ENCODE measurements around the gene GAS6.
"Not testable (repeated sequence)": the region's sequence is repeated elsewhere in the genome, so short reads cannot be mapped to it uniquely, and the experiment has no call there.

GAS6 gene

DNA sequence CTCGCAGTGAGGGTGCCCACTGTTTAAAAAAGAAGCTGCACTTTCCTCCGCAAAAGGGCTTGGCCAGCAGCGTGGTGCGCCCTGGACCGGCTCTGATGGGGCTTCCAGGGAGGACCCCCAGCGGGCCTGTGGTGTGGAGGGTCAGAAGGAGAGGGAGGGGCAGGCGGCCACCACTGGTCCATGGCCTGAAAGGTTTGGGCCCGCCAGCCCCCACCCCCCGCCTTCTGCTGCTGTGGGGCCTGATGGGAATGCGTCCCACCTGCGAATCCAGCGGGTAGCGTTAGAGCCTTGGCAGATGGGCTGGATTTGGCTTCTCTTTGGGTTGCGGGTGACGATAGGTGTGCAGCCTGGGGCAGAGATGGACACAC, 70.2 kb downstream of the GAS6 start:
- DNase-seq: no peak

DNA sequence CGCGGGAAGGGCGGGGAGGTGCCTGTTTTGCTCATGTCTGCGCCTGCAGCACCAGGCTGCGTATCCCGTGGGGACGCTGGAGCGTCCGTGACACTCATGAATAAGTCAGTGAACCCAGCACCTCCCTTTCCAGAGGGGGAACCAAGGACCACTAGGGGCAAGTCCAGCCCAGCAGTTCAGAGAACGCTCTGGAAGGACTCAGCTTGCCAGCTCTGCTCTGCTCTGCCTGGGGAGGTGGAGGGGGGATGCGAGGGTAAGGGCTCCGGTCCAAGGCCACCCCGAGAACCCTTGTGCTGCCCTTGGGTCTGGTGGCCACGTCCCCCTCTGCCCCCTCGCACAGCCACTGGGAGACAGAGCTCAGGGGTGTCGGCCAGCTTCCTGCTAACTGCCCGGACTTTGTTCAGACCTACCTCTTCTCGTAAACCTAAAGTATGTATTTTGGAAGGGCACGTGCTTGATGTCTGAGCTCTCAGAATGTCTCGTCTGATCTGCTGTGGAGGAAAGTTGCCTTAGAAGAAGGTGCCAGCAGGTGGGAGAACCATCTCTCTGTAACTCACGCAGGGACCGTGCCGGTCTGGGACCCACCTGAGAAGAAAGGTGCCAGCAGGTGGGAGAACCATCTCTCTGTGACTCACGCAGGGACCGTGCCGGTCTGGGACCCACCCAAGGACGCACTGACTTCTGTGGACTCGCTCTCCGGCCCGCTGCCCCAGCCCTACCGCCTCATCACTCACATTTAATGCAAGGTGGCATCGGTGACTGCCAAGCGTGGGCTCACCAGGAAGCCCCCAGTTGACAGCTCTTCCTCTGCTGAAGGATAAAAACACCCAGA, 70.8 kb downstream of the GAS6 start:
- no peak for DNase-seq

DNA sequence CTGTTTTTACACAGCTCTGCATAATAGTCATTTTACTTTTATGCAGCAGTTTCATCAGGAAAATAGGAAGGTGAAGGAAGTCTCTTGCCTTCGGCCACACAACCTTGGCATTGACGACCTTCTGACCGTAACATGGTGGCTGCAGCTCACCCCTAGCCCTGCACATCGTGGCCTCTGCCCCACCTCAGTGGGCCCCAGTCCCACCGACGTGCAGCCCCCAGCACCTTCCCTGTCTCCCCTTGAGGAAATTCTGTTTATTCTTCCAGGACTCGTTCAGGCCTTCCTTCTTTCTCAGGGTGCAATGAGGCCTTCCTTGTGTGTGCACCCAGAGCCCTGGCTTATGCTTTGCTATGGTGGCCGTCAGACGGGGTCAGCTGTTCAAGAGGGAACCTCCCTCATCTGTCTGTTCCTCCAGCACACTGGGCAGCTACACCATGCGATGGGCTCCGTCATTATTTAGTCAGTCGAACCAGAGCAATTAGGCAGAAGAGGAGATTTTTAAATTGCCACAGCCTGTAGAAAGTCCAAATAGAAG, 71.6 kb downstream of the GAS6 start:
- no peak for DNase-seq

GRCh38 chr13:113791761-113792160, 72.1 kb downstream of the GAS6 start:
- DNase-seq: no peak

DNA sequence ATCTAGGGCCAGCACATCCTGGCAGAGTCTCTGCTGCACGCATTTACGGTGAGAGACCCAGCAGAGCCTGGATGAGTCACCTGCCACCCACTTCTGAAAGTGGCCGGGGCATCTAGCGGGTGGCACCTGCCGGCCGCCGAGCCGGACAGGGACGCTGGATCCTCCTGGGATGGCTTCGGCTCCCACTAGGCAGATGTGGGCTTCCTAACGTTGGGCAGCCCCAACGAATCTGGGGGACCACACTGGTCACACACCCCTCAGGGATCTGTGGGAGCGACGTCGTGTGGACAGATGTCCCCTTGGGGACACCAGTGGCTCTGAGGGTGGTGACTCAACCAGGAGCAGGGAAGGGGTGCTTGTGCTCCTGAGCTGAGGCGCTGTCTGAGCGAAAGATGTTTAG, 72.7 kb downstream of the GAS6 start:
- no peak for DNase-seq

GRCh38 chr13:113789931-113790330, 73.9 kb downstream of the GAS6 start:
- not testable (repeated sequence) for DNase-seq

DNA sequence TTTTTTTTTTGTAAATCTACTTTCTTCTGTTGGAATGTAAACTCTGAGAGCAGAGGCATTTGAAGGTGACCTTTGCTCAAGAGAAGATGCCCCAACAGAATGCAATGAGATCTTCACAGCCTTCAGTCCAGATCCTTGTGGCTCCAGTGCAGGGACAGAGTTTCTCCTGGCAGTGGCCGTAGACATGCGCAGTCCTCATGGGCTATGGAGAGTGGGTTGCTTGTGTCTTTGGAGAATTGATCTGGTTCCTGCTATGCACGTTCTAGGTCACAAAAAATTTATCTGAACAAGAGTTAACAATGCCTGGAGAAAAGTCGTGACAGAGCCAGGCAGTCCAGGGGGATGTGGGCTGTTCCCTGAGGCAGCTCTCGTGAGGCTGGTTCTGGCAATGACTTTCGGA, 74.7 kb downstream of the GAS6 start:
- DNase-seq: no peak

GRCh38 chr13:113788413-113789135, 75.3 kb downstream of the GAS6 start:
- DNase-seq: no peak

DNA sequence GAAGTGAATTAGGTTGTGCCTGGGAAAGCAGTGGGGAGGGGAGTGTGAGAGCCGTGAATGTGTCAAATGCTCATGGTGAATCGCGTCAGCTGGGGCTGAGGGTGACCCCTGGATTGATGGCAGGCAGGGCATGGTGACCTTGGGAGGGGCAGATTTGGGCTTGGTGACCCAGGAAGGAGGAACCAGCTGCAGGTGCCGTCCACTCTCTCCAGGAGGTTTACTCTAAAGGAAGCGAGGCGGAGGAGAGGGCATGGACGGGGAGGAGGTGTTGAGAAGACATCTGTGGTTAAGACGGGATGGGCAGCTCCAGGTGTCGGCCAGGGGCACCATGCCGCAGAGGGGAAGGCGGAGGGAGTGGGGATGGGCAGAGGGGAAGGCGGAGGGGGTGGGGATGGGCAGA, 76.2 kb downstream of the GAS6 start:
- no peak for DNase-seq

DNA sequence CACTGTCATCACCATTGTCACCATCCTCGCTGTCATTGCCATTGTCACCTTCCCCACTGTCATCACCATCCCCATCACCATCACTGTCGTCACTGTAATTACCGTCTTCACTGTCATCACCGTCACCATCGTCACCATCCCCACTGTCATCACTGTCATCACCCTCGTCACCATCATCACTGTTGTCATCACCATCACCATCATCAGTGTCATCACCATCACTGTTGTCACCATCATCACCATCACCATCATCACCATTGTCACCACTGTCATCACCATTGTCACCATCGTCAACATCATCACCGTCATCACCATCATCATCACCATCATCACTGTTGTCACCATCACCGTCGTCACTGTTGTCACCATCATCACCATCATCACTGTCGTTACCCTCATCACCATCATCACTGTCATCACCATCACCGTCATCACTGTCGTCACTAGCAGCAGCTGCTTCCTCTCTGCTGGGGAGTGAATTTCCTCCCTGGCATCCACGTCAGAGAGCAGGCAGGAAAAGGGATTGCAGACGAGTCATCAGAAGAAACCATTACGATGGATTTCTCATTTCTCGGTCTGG, 77.5 kb downstream of the GAS6 start:
- no peak for DNase-seq

DNA sequence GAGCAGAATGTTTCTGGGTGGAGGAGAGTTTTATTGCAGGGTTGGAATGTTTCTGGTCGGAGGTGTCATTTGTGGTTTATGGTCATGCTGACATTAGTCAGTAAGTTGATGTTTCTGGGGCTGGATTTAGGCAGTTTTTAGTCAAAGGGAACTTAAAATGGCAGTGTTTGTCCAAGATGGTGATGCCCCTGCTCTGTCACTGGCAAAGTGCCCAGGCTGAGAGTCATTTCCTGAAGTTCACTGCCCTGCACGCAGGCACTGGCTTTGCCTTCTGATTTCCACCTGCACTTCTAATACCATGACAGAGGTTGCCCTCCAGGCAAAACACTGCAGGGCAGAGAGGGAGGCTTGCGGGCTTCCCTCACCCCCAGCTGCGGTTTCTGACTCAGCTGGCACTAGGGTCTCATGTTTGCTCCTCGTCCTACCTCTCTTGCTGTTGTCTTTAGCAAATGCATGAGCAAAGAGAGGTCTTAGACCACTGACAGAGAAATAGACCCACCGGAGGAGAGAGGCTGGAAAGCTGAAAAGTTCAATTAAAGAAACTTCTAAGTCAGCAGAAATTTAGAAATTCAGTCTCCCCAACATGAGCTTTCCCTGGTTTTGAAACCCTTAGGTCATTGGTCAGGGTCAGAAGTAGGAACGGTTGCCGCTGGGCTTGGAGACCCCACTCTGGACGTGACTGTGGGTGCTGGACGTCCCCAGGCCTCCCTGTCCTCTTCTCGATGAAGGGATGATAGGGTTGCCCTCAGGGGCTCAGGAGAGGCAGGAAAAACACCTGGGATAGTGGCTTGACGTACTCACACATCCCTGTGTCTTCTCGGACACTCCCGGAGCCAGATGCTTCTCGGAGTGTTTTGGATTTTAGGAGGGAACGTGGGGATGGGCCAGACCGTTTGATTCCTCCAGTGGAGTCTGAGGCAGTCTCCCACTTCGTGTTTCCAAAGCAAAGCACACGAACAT, 78.5 kb downstream of the GAS6 start:
- no peak for DNase-seq

- no peak for DNase-seq
These were observed 79.2 kb downstream of the GAS6 start for GRCh38 chr13:113784645-113785024.

- DNase-seq: no peak
These were observed 79.8 kb downstream of the GAS6 start for GRCh38 chr13:113783966-113784644.

GRCh38 chr13:113783200-113783881, 80.5 kb downstream of the GAS6 start:
- DNase-seq: no peak

DNA sequence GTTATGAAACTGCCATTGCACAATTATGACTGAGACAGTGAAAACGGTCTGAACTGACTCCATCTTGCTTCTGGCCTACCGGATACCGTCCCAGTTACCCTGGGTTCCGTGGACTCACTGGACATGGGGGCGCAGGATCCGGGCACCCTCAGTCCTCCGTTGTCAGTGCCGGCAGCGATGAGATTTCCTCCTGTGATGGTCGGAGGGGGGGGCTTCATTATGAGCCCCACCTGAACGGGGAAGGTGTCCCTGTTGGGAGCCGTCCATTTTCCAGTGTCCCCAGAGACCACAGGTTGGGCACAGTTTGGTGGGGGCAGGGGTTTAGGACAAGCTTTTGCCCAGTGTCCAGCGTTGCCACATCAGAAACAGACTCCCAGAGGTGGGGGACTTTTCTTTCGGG, 81.4 kb downstream of the GAS6 start:
- no peak for DNase-seq

GRCh38 chr13:113781571-113781970, 82.3 kb downstream of the GAS6 start:
- DNase-seq: no peak

DNA sequence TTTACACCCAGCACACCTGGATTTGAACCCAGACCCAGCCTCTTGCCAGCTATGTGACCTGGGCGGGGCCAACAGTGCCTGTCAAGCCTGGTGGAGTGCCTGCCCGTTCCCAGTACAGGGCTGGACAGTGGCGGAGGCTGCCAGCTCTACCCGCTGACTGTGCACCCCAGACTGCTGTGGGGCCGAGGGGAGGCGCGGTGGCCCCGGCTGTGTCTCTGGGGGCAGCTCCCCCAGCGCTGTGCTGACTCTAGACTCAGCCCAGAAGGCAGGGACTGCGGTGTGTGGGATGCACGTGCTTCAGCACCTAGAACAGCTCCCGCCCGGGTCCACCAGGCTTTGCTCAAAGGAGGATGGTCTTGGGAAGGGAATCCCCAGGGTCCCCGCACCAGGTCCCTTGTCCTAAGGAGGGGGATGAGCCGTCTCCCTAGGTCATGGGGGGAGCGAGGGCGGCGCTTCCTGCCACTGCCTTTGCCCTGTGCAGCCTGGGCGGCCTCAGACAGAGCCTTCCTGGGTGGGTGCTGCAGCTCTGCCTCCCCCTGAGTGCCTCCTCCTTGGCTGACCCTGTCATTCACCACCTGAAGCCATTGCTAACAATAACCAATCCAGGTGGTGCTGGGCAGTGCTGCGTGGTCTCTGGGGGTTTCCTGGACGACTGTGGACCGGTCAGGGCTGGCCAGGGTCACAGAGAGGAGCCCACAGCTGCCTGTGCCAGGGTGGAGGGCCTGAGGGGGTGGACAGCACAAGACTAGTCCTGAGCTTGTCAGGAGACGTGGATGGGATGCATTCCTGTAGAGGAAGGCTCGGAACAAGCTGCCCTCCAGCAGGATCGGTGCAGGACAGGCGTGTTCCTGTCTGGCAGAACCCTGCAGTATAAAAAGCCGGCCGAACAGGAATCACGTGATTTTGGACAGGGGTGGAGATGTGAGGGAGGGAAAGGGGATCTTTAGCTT, 86.3 kb downstream of the GAS6 start:
- no peak for DNase-seq

DNA sequence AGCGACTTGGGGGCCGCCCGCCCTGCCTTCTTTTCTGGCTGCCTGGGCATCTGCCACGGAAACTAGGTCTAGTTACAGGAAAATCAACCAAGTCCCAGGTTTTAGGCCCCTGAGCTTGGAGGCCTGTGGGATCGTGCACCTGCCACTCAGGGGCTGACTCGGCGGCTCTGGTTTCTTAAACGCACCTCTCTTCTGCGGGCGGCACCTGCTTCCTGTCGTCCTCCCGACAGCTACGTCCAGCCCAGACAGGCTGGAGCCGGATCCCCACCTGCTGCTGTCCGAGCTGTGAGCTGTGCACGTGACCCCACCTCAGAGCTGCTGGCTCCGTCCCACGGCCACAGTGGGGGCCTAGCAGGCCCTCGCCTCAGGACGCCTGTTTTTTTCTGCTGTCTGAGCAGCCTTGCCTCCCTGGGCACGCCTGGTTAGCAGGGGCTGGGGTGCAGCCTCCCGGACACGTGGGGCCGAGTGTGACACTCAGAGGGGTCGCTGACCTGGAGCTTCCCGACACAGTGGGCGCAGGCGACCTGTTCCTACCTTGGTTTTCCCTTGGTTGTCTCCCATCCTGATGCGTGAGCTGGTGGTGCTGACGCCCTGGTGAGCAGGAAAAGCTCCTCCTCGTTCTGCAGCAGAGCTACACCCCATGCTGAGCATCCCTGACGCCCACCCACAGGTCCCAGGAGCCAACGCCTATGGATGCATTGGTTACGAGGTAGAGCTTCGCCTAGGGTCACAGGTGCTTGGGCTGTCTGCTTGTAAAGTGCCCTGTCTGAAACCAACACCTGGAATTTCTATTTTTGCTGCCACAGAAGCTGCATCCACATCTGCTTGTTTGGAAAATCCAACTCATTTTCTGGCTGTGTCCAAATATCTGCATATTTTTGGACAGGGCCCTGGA, 87.4 kb downstream of the GAS6 start:
- DNase-seq: no peak

All from nucleus accumbens (tissue), 56 donors.